MV-4-11 (cell line): ENCODE measurements around the gene OTOF.

Source experiments
- DNase-seq: peaks from one replicate; lab custom pipeline; 2025; lab: John Stamatoyannopoulos, UW

OTOF gene

DNA sequence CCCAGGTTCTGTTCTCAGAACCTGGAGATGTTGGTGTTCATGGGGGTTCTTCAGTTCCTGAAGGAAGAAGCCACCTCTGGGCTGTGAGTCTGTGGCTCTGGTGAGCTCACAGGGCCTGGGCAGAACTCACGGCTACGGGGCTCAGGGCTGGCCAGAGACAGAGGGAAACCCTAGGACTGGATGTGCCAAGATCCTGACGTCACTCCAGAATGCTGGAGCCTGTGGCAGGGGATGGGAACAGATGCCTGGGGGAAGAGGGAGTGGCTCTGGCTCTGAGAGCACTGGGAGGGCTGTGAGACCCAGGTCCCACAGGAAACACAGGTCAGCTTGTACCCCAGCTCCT is at the start of gene OTOF:
Gene OTOF (minus strand): TSS at position 214 of the 343 bp plus-strand sequence.
- DNase-seq, result no peak

DNA sequence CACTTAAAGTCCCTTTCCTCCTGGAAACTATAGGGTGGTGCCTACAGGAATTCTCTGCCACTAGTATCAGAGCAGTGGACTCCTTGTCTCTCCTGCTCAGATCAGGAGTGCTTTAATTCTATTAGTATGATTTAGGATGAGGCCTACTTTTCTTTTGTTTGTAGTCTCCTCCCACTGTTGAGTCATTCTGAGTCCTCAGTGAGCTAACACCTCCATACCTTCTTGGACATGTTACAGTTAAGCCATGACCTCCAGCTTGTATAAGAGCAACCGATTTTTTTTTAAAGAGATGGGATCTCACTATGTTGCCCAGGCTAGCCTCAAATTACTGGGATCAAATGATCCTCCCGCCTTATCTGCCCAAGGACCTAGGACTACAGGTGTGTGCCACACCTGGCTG is 48.7 kb upstream of the OTOF start:
- DNase-seq, result no peak

DNA sequence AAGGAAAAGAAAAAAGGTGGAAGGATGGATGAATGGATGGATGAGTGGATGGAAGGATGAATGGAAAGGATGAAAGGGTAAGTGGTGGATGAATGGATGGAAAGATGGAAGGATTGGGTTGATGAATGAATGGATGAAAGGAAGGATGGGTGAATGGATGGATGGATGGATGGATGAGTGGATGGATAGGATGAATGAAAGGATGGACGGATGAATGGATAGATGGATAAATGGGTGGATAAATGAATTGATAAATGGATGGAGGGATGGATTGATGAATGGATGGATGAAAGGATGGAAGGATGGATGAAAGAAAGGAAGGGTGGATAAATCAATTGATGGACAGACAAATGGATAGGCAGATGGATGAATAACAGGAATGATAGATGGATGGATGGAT is 48.2 kb upstream of the OTOF start:
- no peak for DNase-seq

DNA sequence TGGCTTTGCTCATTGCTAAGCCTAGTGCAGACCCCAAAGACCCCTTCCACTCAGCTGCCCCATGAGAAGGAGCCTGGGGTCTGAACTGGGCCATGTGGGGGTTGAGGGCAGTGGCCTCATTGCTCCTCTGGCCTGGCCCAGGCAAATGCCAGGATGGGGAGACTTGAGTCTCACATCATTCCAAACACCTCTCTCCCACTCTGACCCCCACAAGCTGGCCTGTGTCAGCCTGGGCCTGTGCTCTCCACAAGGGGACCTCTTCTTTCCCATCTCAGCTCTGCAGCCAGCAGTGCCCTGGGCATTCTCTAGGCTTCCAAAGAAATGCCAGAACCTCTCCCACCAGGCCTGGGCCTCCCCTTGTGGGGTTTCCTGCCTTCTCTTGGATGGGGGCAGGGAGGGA is 45.8 kb upstream of the OTOF start:
- DNase-seq, result no peak

DNA sequence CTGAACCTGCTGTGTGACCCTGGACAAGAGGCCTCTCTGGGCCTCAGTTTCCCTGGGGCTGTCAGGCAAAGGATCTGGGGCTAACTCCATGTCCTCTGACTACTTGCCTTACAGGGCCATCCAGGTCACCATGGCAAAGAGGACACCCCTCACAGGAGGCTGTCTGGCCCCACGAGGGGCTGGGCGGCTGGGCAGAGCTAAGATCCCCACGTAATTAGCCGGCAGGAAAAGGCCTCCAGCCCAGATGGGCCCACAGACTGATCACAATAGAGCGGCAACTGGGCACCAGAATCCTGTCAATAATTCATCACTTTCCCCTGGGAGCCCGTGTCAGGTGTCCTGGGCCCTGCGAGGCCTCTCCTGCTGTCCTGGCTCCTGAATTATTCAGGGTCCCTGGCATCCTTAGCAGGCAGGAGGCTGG is 44.8 kb upstream of the OTOF start:
- DNase-seq, result no peak

DNA sequence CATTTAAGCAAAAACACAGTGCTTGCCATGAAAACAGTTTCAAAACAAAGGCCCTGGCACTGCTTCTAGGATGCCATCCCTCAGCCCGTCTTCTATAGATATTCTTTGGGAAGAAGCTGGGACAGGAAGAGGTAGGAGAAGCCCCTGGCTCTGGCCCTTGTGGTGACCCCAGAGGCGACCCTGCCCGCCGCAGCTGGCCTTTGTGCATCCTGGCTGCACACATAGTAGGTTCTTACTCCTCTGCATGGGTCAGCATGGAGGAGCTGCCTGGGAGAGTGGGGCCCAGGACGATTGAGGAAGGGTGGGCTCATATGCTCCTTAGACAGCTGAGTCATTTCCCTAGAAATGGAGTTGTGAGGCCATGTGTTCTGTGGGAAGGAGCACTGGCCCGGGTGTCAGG is 44.4 kb upstream of the OTOF start:
- no peak for DNase-seq

DNA sequence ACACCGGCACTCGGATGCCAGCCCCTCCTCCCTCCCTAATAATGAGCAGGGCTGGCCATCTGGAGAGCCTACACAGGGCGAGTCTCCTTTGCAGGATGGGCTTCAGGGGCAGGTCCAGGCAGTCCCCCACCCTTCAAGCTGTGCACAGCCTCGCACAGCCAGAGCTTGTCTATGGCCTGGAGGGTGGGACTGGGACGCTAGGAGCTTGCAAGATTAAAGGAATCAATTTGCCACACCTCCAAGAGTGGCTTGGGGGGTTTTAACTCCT is 43.9 kb upstream of the OTOF start:
- DNase-seq, result no peak

DNA sequence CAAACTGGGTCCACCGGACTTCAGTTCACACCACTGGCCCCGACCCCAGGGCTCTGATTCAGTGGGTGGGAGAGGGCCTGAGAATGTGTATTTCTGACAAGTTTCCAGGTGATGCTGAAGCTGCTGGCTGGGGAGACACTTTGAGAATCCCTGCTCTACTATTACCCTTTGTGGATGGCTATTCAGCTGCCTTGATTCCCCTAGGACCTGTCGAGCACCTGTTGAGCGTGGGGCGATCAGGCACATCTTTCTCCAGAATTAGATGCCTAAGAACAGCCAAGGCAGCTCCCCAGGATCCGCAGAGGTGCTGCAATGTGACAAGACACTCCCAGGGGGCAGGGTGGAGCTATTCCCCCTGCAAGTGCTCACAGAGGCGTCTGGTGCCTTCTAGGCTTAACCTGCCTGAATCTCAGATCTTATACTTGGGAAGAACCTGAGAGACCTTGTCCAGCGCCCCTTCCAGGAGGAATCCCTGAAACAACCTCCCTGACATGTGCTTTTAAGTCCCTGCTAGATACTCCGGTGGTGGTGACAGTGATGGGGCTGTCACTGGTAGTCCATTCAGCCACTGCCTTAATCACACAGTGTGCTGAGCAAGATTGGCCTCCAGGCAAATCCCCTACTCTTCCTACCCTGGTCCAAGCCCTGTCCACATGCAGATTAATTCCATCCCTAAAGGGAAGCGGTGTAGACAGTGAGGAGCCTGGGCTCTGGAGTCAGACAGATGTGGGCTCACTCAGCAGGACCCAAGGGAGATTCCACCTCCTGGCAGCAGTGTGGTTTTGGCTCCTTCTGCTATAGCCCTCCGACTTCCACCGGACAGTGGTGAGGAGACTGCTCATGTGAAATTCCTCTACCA is 43.4 kb upstream of the OTOF start:
- no peak for DNase-seq

DNA sequence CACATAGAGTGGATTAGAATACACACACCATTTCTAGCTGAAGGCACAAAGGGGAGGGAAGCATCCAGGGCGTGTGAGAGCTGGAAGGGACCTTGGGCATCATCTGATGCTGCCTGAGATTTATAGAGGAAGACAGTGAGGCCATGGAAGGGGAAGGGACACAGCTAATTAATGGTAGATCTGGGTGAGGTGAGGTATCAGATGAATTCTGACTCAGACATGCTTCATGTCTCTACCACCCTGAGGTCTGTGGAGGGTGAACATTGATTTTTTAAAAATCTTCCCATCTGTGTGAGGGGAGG is 42.2 kb upstream of the OTOF start:
- no peak for DNase-seq

DNA sequence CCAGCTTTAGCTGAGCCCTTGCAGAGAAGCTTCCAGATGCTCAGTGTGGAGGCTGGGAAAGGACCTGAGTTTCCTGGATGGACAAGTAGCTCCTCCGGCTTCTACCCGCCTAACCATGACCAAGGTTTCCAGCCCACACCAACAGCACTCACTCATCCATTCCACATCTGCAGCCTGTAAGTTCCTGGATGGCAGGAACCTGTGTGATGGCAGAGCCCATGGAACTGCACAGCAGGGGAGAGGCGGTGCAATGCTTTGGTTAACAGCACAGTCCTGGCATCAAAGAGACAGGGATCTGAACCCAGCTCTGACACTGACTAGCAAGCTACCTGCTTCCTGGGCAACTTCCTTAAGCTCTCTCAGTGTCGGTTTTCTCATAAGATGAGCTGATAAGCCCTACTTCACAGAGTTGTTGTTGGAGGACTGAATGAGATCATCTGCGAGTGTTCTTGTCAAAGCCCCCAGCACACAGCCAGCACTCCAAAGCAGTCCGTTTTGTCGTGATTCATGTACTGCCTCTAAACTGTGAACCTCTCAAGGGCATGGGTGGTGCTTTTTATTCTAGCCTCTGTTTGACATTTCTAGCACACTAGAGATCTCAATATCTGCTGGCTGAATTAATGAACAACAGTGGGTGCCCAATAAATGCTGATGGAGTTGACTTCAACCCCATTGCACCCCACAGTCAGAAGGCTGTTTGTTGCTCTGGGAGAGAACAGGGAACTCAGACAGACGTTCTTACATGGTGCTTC is 41.6 kb upstream of the OTOF start:
- DNase-seq, result no peak

DNA sequence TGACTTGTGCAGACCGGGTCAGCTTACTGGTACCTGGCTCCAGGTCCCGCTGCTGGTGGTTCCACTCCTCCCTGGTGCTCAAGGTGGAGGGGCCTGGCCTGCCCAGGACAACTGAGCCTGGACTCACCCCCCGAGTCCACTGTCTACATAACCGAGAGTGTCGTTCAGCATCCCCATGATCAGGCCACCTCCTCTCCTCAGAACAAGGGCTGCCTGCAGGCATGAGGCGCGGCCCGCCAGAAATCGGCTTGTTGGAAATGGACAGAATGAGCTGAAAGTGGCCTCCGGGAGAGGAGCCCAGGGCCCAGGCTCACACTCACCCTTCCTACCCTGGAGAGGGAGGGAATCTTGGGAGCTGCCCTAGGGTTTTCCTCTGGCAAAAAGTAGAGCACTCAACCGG is 38.9 kb upstream of the OTOF start:
- DNase-seq, result no peak

DNA sequence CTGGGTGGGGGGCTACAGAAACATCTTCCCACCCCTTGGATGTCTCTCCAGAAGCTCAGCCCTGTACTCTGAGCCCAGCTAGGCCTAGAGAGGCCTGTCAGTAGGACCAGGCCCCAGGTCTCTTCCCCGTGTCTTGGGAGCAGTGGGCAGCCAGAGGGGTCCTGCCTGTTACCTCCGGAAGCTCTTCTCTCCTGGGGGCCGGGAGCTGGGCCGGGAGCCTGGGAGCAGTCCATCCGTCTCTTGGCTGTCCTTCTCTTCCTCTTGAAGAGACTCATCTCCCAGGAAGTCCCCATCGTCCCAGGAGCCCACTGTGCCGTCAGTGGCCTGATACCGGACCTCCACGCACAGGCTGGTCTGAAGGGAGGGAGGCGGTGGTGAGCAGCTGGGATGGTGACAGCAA is 38.3 kb upstream of the OTOF start:
- no peak for DNase-seq

DNA sequence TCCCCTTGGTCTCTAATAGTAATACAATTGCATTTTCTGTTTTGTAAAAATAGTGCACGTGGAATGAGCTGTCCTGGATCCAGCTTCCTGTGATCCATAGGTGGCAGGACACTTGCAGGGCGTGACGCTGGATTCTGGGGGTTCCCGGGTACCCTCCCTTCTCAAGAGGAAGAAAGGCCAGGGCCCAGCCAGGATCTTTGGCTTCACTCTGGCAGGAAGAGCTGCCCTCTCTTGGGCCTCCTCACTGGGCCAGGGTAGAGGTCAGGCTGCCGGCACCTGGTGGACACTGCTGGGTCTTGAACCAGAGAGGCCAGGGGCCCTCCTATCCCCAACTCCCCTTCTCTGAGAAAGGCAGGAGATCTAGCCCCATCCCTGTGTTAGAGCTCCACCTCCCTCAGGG is 37.8 kb upstream of the OTOF start:
- no peak for DNase-seq

DNA sequence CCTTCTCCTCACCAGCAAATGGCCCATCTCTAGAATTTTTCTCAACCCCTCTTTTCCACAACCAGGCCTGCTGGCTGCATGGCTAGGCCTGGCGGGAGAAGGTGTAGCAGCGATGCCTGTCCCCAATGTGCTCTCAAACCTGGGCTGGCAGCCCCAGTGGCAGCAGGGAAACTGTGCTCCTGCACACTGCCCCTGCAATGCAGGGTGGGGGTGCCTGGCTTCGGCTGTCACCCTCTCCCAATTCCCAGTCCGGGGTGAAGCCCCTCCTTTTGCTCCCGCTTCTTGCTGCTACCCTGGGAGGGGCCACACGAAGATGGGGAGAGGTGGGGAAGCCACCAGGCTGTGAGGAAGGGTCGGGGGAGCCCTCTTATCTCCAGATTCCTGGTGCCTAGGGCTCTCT is 36.1 kb upstream of the OTOF start:
- DNase-seq, result no peak

DNA sequence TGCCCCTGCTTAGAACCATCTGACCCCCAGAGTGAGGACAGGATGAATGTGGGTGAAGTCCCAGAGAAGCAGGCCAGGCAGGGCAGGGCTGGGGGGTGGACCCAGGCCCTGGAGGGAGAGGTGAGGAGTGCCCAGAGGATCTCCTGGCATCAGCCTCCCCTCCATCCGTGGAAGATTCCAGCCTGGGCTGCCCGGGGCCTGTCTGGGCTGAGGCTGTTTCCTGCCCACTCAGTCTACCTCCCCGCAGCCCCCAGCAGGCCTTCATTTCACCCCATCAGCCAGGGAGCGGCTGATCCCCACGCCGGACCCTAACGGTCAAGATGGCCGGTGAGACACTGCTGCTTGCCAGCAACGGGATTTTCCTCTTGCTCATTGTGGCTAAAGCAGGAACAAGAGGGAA is 35.3 kb upstream of the OTOF start:
- no peak for DNase-seq

DNA sequence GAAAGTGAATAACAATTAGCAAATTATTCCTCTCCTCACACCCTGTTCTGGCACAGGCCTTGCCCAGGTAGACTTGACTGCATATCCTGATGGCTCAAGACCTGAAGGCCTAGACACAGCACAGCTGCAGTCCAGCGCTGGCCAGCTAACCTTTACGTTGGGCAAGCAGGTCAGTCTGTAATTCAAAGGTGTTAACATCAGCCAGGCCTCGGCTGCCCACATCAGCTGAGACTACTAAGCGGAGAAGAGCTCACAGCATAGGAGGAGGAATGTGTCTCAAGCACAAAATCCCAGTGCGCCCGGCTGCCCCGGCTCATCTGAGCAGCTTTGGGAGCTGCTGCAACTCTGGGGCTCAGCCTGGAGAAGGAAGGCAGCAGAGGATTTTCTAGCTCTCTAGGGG is 33.5 kb upstream of the OTOF start:
- no peak for DNase-seq

DNA sequence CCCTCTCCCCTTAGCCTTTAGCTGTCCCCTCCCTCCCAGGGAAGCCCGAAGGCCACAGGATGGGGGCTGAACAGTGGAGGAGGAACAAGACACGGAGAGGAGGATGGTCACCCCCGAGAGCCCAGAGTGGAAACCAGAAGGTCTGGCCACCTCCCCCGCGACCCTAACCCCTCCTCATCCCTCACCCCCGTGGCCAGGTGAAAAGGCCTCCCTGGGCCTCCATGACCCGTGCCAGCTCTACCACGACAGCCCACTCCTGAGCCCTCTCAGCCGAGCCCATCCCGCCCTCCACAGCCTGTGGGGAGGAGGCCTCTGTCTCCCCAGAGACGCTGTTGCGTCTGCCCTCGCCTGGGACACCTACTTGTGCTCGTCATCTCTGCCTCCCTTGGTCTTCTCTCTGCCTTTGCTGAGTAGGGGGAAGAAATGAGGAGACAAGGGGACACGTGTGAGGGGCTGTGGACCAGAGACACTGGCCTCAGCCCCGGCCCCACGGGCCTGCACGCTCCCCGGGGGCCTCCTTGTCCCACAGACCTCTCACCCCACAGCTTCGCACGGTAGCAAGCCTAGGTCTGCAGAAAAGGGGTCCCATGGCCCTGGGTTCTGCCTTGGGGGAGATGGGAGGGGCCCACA is 32.5 kb upstream of the OTOF start:
- DNase-seq, result no peak

DNA sequence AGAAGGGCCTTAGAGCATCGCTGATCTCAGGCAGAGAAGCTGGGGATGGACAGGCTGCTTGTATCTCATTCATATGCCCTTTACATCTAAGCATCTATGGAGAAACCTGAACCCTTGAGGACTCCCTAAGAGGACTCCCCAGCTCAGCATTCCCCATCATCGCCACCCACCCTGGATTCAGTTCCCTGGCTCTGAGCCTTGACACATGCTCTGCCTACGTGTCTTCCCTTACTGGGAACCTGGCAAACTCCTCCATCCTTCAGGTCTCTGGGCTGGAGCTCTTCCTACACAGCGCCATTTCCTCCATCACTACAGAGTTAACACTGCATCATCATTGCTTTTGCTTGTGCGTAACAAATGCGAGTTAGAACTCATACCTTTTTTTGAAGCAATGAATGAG is 31.2 kb upstream of the OTOF start:
- no peak for DNase-seq

DNA sequence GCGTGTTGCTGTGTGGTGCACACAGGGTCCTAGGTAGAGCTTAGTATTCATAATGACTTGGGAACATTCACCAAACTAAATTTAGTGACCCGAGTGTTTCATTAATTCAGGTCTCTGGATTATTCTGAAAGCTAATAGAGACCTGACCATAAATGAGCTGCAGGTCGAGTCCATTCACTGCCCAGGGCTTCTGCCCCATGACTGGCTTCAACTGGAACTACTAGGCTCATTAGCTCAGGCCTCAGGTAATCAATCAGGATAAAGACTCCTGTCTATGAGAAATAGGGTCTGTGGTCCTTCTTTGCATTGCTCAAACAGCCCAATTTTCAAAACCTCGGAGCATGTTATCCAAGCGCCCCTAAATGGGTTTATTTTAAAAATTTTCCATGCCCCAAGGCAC is 30.0 kb upstream of the OTOF start:
- DNase-seq, result no peak

DNA sequence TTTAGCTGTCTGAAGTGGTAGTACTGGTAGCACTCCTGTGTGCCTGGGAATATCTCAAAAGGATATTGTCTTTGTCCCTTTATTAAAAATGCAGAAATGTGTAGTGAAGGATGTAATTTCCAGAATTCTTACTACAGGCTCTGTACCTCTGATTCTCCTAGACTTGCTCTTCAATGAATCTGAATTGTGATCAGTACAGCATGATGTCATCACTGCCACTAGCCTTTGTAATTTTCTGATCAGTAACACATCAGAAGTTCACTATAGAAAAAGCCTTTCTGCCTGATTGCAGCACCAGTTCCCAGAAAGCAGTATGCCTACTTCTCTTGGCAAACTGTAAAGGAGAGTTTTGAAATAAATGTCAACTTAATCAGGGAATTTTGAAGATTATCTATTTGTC is 29.2 kb upstream of the OTOF start:
- DNase-seq, result no peak

DNA sequence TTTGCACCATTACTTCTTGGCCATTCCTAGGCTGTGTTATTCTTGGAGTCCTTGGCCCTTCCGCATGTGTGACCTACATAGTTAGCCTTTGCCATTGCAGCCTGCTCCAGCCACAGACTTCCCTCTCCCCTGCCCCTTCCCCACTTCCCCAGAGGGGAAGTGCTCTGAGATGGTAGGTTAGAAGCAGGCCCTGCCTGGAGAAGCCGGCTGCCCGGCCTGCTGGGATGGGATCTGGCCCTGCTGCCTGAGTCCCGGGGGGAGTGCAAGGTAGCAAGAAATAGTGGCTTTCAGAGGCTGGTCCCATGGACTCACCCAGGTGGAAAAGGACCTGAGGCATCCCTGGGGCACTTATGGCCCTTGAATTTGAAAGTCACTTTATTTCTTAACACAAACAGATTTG is 28.4 kb upstream of the OTOF start:
- no peak for DNase-seq

DNA sequence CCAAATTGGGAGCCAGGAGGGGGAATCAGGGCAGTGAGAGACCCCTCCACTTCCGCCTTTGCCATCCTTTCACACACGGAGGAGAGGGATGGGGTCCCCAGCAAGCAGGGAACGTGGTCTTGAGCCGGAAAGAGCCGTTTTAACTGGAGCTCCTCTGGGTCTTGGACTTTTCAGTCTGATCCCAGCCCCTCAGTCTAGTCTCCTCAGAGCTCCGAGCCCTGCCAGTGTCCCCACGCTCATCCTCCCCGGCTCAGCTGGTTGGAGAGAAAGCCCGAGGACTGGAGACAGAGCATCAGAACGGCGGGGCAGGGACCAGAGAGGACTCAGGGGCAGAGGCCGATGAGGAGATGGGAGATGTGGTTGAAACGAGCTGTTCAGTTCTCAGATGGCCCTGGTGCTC is 26.1 kb upstream of the OTOF start:
- no peak for DNase-seq

DNA sequence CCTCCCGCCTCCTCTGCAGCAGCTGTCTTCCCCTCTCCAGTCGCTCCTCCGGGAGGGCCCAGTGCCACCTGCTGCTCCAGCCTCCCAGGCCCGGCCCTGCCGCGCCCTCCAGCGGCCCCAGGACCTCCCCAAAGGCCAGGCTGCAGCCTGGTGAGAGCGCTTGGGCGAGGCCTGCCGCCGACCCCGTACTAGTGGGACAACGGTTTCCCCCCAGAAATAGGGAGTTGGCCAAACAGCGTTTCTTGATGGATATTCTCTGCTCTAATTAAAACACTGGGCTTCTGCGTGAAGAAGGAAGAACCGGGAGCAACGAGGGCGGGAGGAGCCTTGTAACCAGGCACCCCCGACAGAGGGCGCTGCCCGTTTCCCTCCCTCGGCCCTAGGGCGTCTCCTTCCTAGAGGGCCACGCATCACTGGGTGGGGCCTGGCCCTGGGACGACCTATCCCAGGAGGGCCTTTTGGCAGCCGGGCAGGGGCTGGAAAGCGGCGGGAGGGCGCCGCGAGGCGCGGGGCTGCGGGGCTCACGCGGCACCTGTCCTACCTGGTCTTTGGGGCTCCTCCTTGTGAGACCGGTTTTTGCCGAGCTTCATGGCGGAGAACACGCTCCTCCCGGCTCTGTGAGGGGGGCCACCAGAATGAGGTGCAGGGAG is 25.4 kb upstream of the OTOF start:
- DNase-seq, result peak; percentile 79
